ENCODE measurements around the gene IPO9.

Gene IPO9

GRCh38 chr1:201930803-201931202 lies 101.8 kb downstream of the IPO9 start:
- peaks cover 0 to 3% (median 0%) of the 10 kb centered on the region in 5 donors for H3K36me3 ChIP-seq (ENCODE audit: control insufficient read depth in 5 of 5, insufficient read depth in 5 of 5, low read length in 5 of 5)
- no peak overlapping the region for H3K9ac ChIP-seq (ENCODE audit: low read length in 5 of 5)
- H3K27ac ChIP-seq (ENCODE audit: low read depth, low read length) = no peak overlapping the region
- peaks cover 0 to 3% (median 0%) of the 10 kb centered on the region in 5 donors for H3K27me3 ChIP-seq (ENCODE audit: control insufficient read depth in 5 of 5, insufficient read depth in 4 of 5, low read length in 5 of 5)
- H3K9me3 ChIP-seq (ENCODE audit: control insufficient read depth in 5 of 5, low read length in 5 of 5) = no peaks in the 10 kb centered on the region
- H3K4me3 ChIP-seq (ENCODE audit: low read depth in 1 of 5, low read length in 5 of 5) = no peak overlapping the region
- peaks cover 0 to 6% (median 5%) of the 10 kb centered on the region in 5 donors for H3K4me1 ChIP-seq (ENCODE audit: control insufficient read depth in 5 of 5, insufficient read depth in 5 of 5, low read length in 5 of 5)

Data from subcutaneous abdominal adipose tissue (tissue), 5 donors.